PC-9 (cell line): ENCODE data around the gene CARHSP1.

ENCODE experiments used
- CTCF ChIP-seq: fragments of 200-600 bp; sonication (generic); conservative IDR thresholded peaks from 2 replicates; pipeline ENCODE4 v1.6.1; 2017; ENCODE audit warnings: mixed run types, antibody characterized with exemption, mild to moderate bottlenecking, moderate library complexity
- EZH2 ChIP-seq: fragments of 200-600 bp; sonication (generic); IDR thresholded peaks from 2 replicates; pipeline ENCODE4 v1.8.0; 2017; ENCODE audit warnings: antibody characterized with exemption, low read depth

GRCh38 chr16:8816967-8817655 lies 51.7 kb downstream of the CARHSP1 start:
- TF ChIP-seq CTCF (no peak), EZH2 (no peak)
